SK-N-SH treated with all-trans-retinoic acid at 6 μM for 48 hours (cell line): Measurements from ENCODE around the gene TGFBR2.

ENCODE experiments used
- ATAC-seq: fragments of 200-7000 bp; cut with Tn5 transposase; 3 replicates; pipeline ENCODE4 v1.9.1; 2020; ENCODE audit warnings: mild to moderate bottlenecking, moderate library complexity
- ARNTL ChIP-seq: fragments of 450-650 bp; formaldehyde crosslinking; IDR thresholded peaks from 2 replicates; pipeline ENCODE4 v1.5.0; 2020; ENCODE audit warnings: low read depth, mild to moderate bottlenecking, moderate library complexity, borderline replicate concordance
- CSDC2 ChIP-seq: fragments of 250-450 bp; sonication (Bioruptor Pico); IDR thresholded peaks from 2 replicates; pipeline ENCODE4 v1.5.0; 2020; ENCODE audit warnings: mild to moderate bottlenecking, moderate library complexity
- CSRNP3 ChIP-seq: fragments of 250-450 bp; sonication (Bioruptor Pico); IDR thresholded peaks from 2 replicates; pipeline ENCODE4 v1.5.1; 2021; ENCODE audit warnings: mild to moderate bottlenecking, moderate library complexity
- ESRRG ChIP-seq: fragments of 250-450 bp; sonication (Bioruptor Pico); IDR thresholded peaks from 2 replicates; pipeline ENCODE4 v1.6.1; 2021; ENCODE audit warnings: mild to moderate bottlenecking
- GLIS3 ChIP-seq: fragments of 250-450 bp; sonication (Bioruptor Pico); IDR thresholded peaks from 2 replicates; pipeline ENCODE4 v1.5.0; 2020; ENCODE audit warnings: mild to moderate bottlenecking, moderate library complexity
- ISL1 ChIP-seq: fragments of 250-450 bp; sonication (Bioruptor Pico); IDR thresholded peaks from 2 replicates; pipeline ENCODE4 v2.1.2; 2022; ENCODE audit warnings: mild to moderate bottlenecking, moderate library complexity
- OSR1 ChIP-seq: fragments of 250-450 bp; sonication (Bioruptor Pico); IDR thresholded peaks from 2 replicates; pipeline ENCODE4 v1.8.0; 2022; ENCODE audit warnings: moderate library complexity, mild to moderate bottlenecking, inconsistent platforms
- PATZ1 ChIP-seq: fragments of 250-450 bp; sonication (Bioruptor Pico); IDR thresholded peaks from 2 replicates; pipeline ENCODE4 v1.8.0; 2020; ENCODE audit warnings: mild to moderate bottlenecking, moderate library complexity, borderline replicate concordance
- POU6F1 ChIP-seq: fragments of 250-450 bp; sonication (Bioruptor Pico); IDR thresholded peaks from 2 replicates; pipeline ENCODE4 v1.8.0; 2021; ENCODE audit warnings: low read depth, mild to moderate bottlenecking, moderate library complexity, borderline replicate concordance
- PPARA ChIP-seq: fragments of 250-450 bp; sonication (Bioruptor Pico); IDR thresholded peaks from 2 replicates; pipeline ENCODE4 v1.5.0; 2020; ENCODE audit warnings: mild to moderate bottlenecking, borderline replicate concordance
- RARB ChIP-seq: fragments of 250-450 bp; sonication (Bioruptor Pico); IDR thresholded peaks from 2 replicates; pipeline ENCODE4 v1.8.0; 2021; ENCODE audit warnings: mild to moderate bottlenecking, moderate library complexity
- SNAI2 ChIP-seq: fragments of 250-450 bp; sonication (Bioruptor Pico); IDR thresholded peaks from 2 replicates; pipeline ENCODE4 v1.5.0; 2020; ENCODE audit warnings: mild to moderate bottlenecking, moderate library complexity
- TCF4 ChIP-seq: fragments of 250-450 bp; sonication (Bioruptor Pico); IDR thresholded peaks from 2 replicates; pipeline ENCODE4 v1.8.0; 2021; ENCODE audit warnings: mild to moderate bottlenecking, moderate library complexity, borderline replicate concordance
- TOX ChIP-seq: fragments of 250-450 bp; sonication (Bioruptor Pico); IDR thresholded peaks from 2 replicates; pipeline ENCODE4 v1.8.0; 2021; ENCODE audit warnings: mild to moderate bottlenecking, moderate library complexity, borderline replicate concordance
- TSHZ2 ChIP-seq: fragments of 250-450 bp; sonication (Bioruptor Pico); IDR thresholded peaks from 2 replicates; pipeline ENCODE4 v1.5.0; 2020; ENCODE audit warnings: mild to moderate bottlenecking, moderate library complexity
- ZC3H10 ChIP-seq: fragments of 250-450 bp; sonication (Bioruptor Pico); IDR thresholded peaks from 2 replicates; pipeline ENCODE4 v1.5.1; 2021; ENCODE audit warnings: mild to moderate bottlenecking, moderate library complexity
- ZFP30 ChIP-seq: fragments of 450-650 bp; formaldehyde crosslinking; IDR thresholded peaks from 2 replicates; pipeline ENCODE4 v1.5.0; 2022; ENCODE audit warnings: mild to moderate bottlenecking, moderate library complexity
- ZNF565 ChIP-seq: fragments of 450-650 bp; formaldehyde crosslinking; conservative IDR thresholded peaks from 2 replicates; pipeline ENCODE4 v1.5.0; 2020; ENCODE audit warnings: low read depth, mild to moderate bottlenecking, moderate library complexity
- ZNF70 ChIP-seq: fragments of 450-650 bp; formaldehyde crosslinking; IDR thresholded peaks from 2 replicates; pipeline ENCODE4 v1.5.0; 2020; ENCODE audit warnings: mild to moderate bottlenecking, moderate library complexity
- ZNF8 ChIP-seq: fragments of 450-650 bp; formaldehyde crosslinking; IDR thresholded peaks from 2 replicates; pipeline ENCODE4 v1.5.0; 2020; ENCODE audit warnings: mild to moderate bottlenecking, moderate library complexity

TGFBR2 gene

GRCh38 chr3:30686799-30687198 lies 80.4 kb downstream of the TGFBR2 start:
- ATAC-seq, result no peak
- TF ChIP-seq ZNF565 (CRISPR knock-in tag) (no peak), ISL1 (CRISPR knock-in tag) (no peak), CSRNP3 (CRISPR knock-in tag) (no peak), ZFP30 (no peak), GLIS3 (no peak), ARNTL (CRISPR knock-in tag) (no peak), SNAI2 (CRISPR knock-in tag) (no peak)

GRCh38 chr3:30687930-30688570 lies 81.6 kb downstream of the TGFBR2 start:
- TF ChIP-seq RARB (no peak), ZNF565 (CRISPR knock-in tag) (no peak), CSRNP3 (CRISPR knock-in tag) (no peak), GLIS3 (no peak), TOX (no peak), SNAI2 (CRISPR knock-in tag) (no peak), POU6F1 (CRISPR knock-in tag) (no peak), PPARA (CRISPR knock-in tag) (no peak), ZNF70 (CRISPR knock-in tag) (no peak), OSR1 (CRISPR knock-in tag) (no peak), ZNF8 (CRISPR knock-in tag) (no peak), PATZ1 (CRISPR knock-in tag) (no peak), ARNTL (CRISPR knock-in tag) (no peak), ESRRG (CRISPR knock-in tag) (no peak), ZC3H10 (CRISPR knock-in tag) (no peak)
- no peak for ATAC-seq

- peak; percentile 75 for ATAC-seq
- TF ChIP-seq TSHZ2 (CRISPR knock-in tag), result peak; percentile 81; the same call in 1 of the 2 replicates
- TF ChIP-seq CSDC2 (CRISPR knock-in tag), result 0 out of 2 replicates have a peak, but pooled peaks have one; percentile 14
- peak; percentile 85 for TF ChIP-seq TCF4 (CRISPR knock-in tag)
- TF ChIP-seq ZNF8 (CRISPR knock-in tag), result 0 out of 2 replicates have a peak, but pooled peaks have one; percentile 37
- TF ChIP-seq ARNTL (CRISPR knock-in tag), result no peak
- TF ChIP-seq POU6F1 (CRISPR knock-in tag), result no peak
- 0 out of 2 replicates have a peak, but pooled peaks have one; percentile 10 for TF ChIP-seq SNAI2 (CRISPR knock-in tag)
- TF ChIP-seq CSRNP3 (CRISPR knock-in tag), result no peak
- TF ChIP-seq TOX, result no peak
- no peak for TF ChIP-seq ZC3H10 (CRISPR knock-in tag)
- TF ChIP-seq ISL1 (CRISPR knock-in tag), result peak; percentile 65
- TF ChIP-seq ESRRG (CRISPR knock-in tag), result no peak
- TF ChIP-seq, all 23 proteins: peak for 6
Observed at GRCh38 chr3:30688776-30689641, 82.6 kb downstream of the TGFBR2 start.
